Trophoblast cell (in vitro differentiated cells and primary cell): ENCODE data around the gene MPP2.

ENCODE experiments used
- DNase-seq, 2 donors: peaks; one replicate each; pipeline ENCODE4 v3.0.0-alpha.2; 2016
- H2AFZ ChIP-seq: 2 replicates; pipeline ENCODE4 v1.6.1; 2013; ENCODE audit warnings: low read length, moderate library complexity, mild to moderate bottlenecking; ENCODE audit not compliant: insufficient read depth, poor library complexity
- H2AK5ac ChIP-seq: 2 replicates; pipeline ENCODE4 v1.6.1; 2013; ENCODE audit warnings: mild to moderate bottlenecking, low read length
- H2BK120ac ChIP-seq: 2 replicates; pipeline ENCODE4 v1.6.1; 2013; ENCODE audit warnings: low read length, mild to moderate bottlenecking, moderate library complexity; ENCODE audit not compliant: insufficient read depth, poor library complexity
- H2BK12ac ChIP-seq: 2 replicates; pipeline ENCODE4 v1.6.1; 2013; ENCODE audit warnings: mild to moderate bottlenecking, low read length, moderate library complexity
- H2BK5ac ChIP-seq: 2 replicates; pipeline ENCODE4 v1.6.1; 2013; ENCODE audit warnings: low read length, low read depth, moderate library complexity, mild to moderate bottlenecking; ENCODE audit not compliant: poor library complexity
- H3K14ac ChIP-seq: 2 replicates; pipeline ENCODE4 v1.6.1; 2013; ENCODE audit warnings: mild to moderate bottlenecking, low read length
- H3K18ac ChIP-seq: 2 replicates; pipeline ENCODE4 v1.6.1; 2013; ENCODE audit warnings: mild to moderate bottlenecking, low read length
- H3K23ac ChIP-seq: 2 replicates; pipeline ENCODE4 v1.6.1; 2013; ENCODE audit warnings: low read length
- H3K27ac ChIP-seq: 2 replicates; pipeline ENCODE4 v1.5.1; 2013; ENCODE audit warnings: low read depth, mild to moderate bottlenecking, inconsistent platforms, low read length, moderate library complexity
- H3K27me3 ChIP-seq: 2 replicates; pipeline ENCODE4 v1.6.1; 2013; ENCODE audit warnings: inconsistent platforms, mild to moderate bottlenecking, low read length, moderate library complexity; ENCODE audit not compliant: insufficient read depth
- H3K36me3 ChIP-seq, 2 experiments: 1 replicate in 1 of 2; 2 replicates in 1 of 2; pipeline ENCODE4 v1.6.1; 2013; ENCODE audit warnings: low read length in 2 of 2, mild to moderate bottlenecking in 2 of 2, moderate library complexity in 1 of 2; ENCODE audit not compliant: insufficient read depth in 2 of 2, control insufficient read depth in 1 of 2
- H3K4ac ChIP-seq: 2 replicates; pipeline ENCODE4 v1.6.1; 2013; ENCODE audit warnings: low read depth, mild to moderate bottlenecking, low read length, moderate library complexity
- H3K4me1 ChIP-seq, 2 experiments: 1 replicate in 1 of 2; 2 replicates in 1 of 2; pipeline ENCODE4 v1.6.1; 2013; ENCODE audit warnings: low read length in 2 of 2, mild to moderate bottlenecking in 2 of 2, moderate library complexity in 1 of 2; ENCODE audit not compliant: insufficient read depth in 2 of 2, control insufficient read depth in 1 of 2
- H3K4me2 ChIP-seq: 2 replicates; pipeline ENCODE4 v1.6.1; 2013; ENCODE audit warnings: inconsistent platforms, mild to moderate bottlenecking, low read length, moderate library complexity
- H3K4me3 ChIP-seq: 2 replicates; pipeline ENCODE4 v1.5.1; 2013; ENCODE audit warnings: mild to moderate bottlenecking, low read depth, low read length, inconsistent platforms
- H3K79me1 ChIP-seq: one replicate; pipeline ENCODE4 v1.6.1; 2013; ENCODE audit warnings: low read length
- H3K79me2 ChIP-seq: 2 replicates; pipeline ENCODE4 v1.6.1; 2013; ENCODE audit warnings: low read length, mild to moderate bottlenecking; ENCODE audit not compliant: control insufficient read depth, insufficient read depth, poor library complexity
- H3K9ac ChIP-seq: 2 replicates; pipeline ENCODE4 v1.6.1; 2013; ENCODE audit warnings: mild to moderate bottlenecking, low read length
- H3K9me3 ChIP-seq: 2 replicates; pipeline ENCODE4 v1.6.1; 2013; ENCODE audit warnings: low read depth, mild to moderate bottlenecking, control low read depth, inconsistent platforms, low read length; ENCODE audit not compliant: insufficient read depth
- H4K12ac ChIP-seq: 2 replicates; pipeline ENCODE4 v1.6.1; 2013; ENCODE audit warnings: low read depth, mild to moderate bottlenecking, low read length, moderate library complexity
- H4K8ac ChIP-seq: 2 replicates; pipeline ENCODE4 v1.6.1; 2013; ENCODE audit warnings: low read depth, mild to moderate bottlenecking, low read length, moderate library complexity
- H4K91ac ChIP-seq: one replicate; pipeline ENCODE4 v1.6.1; 2013; ENCODE audit warnings: low read depth, mild to moderate bottlenecking, low read length, moderate library complexity
- WGBS: extraction: QIAGEN DNeasy Blood & Tissue Kit; methylation state at CpG from one replicate; pipeline ENCODE4 v1.1.7; 2013; ENCODE audit warnings: missing lambda C conversion rate; ENCODE audit not compliant: insufficient read length, insufficient coverage; ENCODE audit errors: extremely low coverage; 5-methylcytosine and 5-hydroxymethylcytosine counted together

The MPP2 gene

GRCh38 chr17:43832168-43832975 is 75.0 kb downstream of the MPP2 start:
- DNase-seq, result peak; percentile 78 to 79
- H4K91ac ChIP-seq, result no peak overlapping the region
- H3K4me2 ChIP-seq, result peak overlapping the region; percentile 91
- no peak overlapping the region for H2BK120ac ChIP-seq
- H3K4me1 ChIP-seq, result peaks cover 5 to 6% of the 10 kb centered on the region in 2 experiments
- H3K27ac ChIP-seq, result no peak overlapping the region
- H2BK5ac ChIP-seq, result no peak overlapping the region
- H2AFZ ChIP-seq, result peak overlapping the region; percentile 45
- H3K14ac ChIP-seq, result no peak overlapping the region
- H3K9ac ChIP-seq, result no peak overlapping the region
- no peaks in the 10 kb centered on the region for H3K9me3 ChIP-seq
- H3K4me3 ChIP-seq, result peak overlapping the region; percentile 77
- no CpG with 5 or more reads among the region's 51 CpGs for WGBS
- no peaks in the 10 kb centered on the region for H3K79me2 ChIP-seq
- H4K8ac ChIP-seq, result no peak overlapping the region
- no peak overlapping the region for H3K18ac ChIP-seq
- no peak overlapping the region for H3K23ac ChIP-seq
- no peak overlapping the region for H2AK5ac ChIP-seq
- no peaks in the 10 kb centered on the region for H3K36me3 ChIP-seq
- no peak overlapping the region for H4K12ac ChIP-seq
- H2BK12ac ChIP-seq, result no peak overlapping the region
- H3K4ac ChIP-seq, result no peak overlapping the region
- no peaks in the 10 kb centered on the region for H3K79me1 ChIP-seq
- H3K27me3 ChIP-seq, result peaks cover 30% of the 10 kb centered on the region

GRCh38 chr17:43831633-43832032 is 75.7 kb downstream of the MPP2 start:
- Histone ChIP-seq H3K4me2 (no peak overlapping the region), H3K79me1 (no peaks in the 10 kb centered on the region), H3K9ac (no peak overlapping the region), H2AFZ (no peak overlapping the region), H2BK120ac (no peak overlapping the region), H3K4me3 (no peak overlapping the region), H2BK5ac (no peak overlapping the region), H4K12ac (no peak overlapping the region), H3K27me3 (peaks cover 30% of the 10 kb centered on the region), H3K79me2 (no peaks in the 10 kb centered on the region), H3K23ac (no peak overlapping the region), H3K18ac (no peak overlapping the region), H3K36me3 (no peaks in the 10 kb centered on the region), H2BK12ac (no peak overlapping the region), H4K91ac (no peak overlapping the region), H3K14ac (no peak overlapping the region), H4K8ac (no peak overlapping the region), H3K4me1 (peaks cover 5 to 6% of the 10 kb centered on the region in 2 experiments), H3K27ac (no peak overlapping the region), H3K4ac (no peak overlapping the region), H3K9me3 (no peaks in the 10 kb centered on the region), H2AK5ac (no peak overlapping the region)
- DNase-seq, result no peak
- no CpG with 5 or more reads among the region's 8 CpGs for WGBS

GRCh38 chr17:43830510-43831140 is 76.7 kb downstream of the MPP2 start:
- H3K9me3 ChIP-seq, result no peaks in the 10 kb centered on the region

DNA sequence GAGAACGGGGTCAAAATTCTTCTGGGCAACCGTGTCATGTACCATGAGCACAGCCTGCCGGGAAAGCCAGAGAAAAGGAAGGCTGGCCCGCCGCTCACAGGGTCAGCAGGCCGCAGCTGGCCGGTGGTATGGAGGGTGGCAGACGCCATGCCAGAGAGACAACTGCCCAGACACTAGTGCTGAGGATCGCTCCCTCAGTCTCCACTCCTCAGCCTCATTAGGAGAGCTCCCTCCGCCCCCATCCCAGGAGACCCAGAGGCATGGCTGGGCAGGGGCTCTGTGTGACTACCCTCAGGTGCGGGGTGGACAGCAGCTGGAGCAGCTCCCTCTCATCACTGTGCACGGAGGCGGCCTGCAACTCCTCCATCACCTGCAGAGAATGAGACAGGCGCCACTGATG is 77.6 kb downstream of the MPP2 start:
- no peak overlapping the region for H2AFZ ChIP-seq
- no peak overlapping the region for H2BK5ac ChIP-seq
- no peak overlapping the region for H4K12ac ChIP-seq
- H4K91ac ChIP-seq, result no peak overlapping the region
- no peak overlapping the region for H3K4me2 ChIP-seq
- H2BK120ac ChIP-seq, result no peak overlapping the region
- H3K4ac ChIP-seq, result no peak overlapping the region
- no peaks in the 10 kb centered on the region for H3K9me3 ChIP-seq
- no peak overlapping the region for H3K27ac ChIP-seq
- H3K4me3 ChIP-seq, result no peak overlapping the region
- H3K4me1 ChIP-seq, result peaks cover 5 to 6% of the 10 kb centered on the region in 2 experiments
- no peaks in the 10 kb centered on the region for H3K36me3 ChIP-seq
- WGBS, result no CpG with 5 or more reads among the region's 14 CpGs
- no peak overlapping the region for H3K23ac ChIP-seq
- no peak for DNase-seq
- H3K18ac ChIP-seq, result no peak overlapping the region
- H3K14ac ChIP-seq, result no peak overlapping the region
- H3K79me2 ChIP-seq, result no peaks in the 10 kb centered on the region
- H2AK5ac ChIP-seq, result no peak overlapping the region
- no peak overlapping the region for H3K9ac ChIP-seq
- H3K79me1 ChIP-seq, result no peaks in the 10 kb centered on the region
- no peak overlapping the region for H2BK12ac ChIP-seq
- H4K8ac ChIP-seq, result no peak overlapping the region
- H3K27me3 ChIP-seq, result peaks cover 30% of the 10 kb centered on the region

More at GRCh38 chr17:43830510-43831140, 76.7 kb downstream of the MPP2 start:
- Histone ChIP-seq H2BK120ac (no peak overlapping the region), H4K12ac (no peak overlapping the region), H3K23ac (no peak overlapping the region), H2BK5ac (no peak overlapping the region), H2BK12ac (no peak overlapping the region), H2AK5ac (no peak overlapping the region), H4K91ac (no peak overlapping the region), H3K27me3 (peaks cover 30% of the 10 kb centered on the region), H4K8ac (no peak overlapping the region), H3K4me1 (peaks cover 5 to 6% of the 10 kb centered on the region in 2 experiments), H3K36me3 (no peaks in the 10 kb centered on the region), H3K14ac (no peak overlapping the region), H3K4me3 (no peak overlapping the region), H3K79me1 (no peaks in the 10 kb centered on the region), H3K27ac (no peak overlapping the region), H3K79me2 (no peaks in the 10 kb centered on the region), H3K4ac (no peak overlapping the region), H3K4me2 (no peak overlapping the region), H3K9ac (no peak overlapping the region), H2AFZ (no peak overlapping the region), H3K18ac (no peak overlapping the region)
- DNase-seq, result peak in 1 of 2 donors; percentile 20
- no CpG with 5 or more reads among the region's 7 CpGs for WGBS
